DND-41 (cell line): ENCODE results near the gene PAK1.

ENCODE experiments used
- ATAC-seq: fragments of 200-7000 bp; cut with Tn5 transposase; 3 replicates; pipeline ENCODE4 v1.9.1; 2021; ENCODE audit warnings: low read depth; ENCODE audit not compliant: insufficient read depth
- DNase-seq: peaks from one replicate; pipeline ENCODE4 v3.0.0-alpha.2; 2020
- H2AFZ ChIP-seq: 2 replicates; pipeline ENCODE4 v1.6.0; 2012; ENCODE audit warnings: low read depth, low read length
- H3K27ac ChIP-seq: 2 replicates; pipeline ENCODE4 v1.5.1; 2012; ENCODE audit warnings: low read length, inconsistent platforms
- H3K27me3 ChIP-seq: fragments of 200-600 bp; sonication (generic); 2 replicates; pipeline ENCODE4 v1.6.0; 2012; ENCODE audit warnings: low read length, mild to moderate bottlenecking, inconsistent platforms; ENCODE audit not compliant: insufficient read depth, poor library complexity
- H3K36me3 ChIP-seq: 2 replicates; pipeline ENCODE4 v1.5.1; 2012; ENCODE audit warnings: low read length, inconsistent platforms; ENCODE audit not compliant: insufficient read depth
- H3K4me1 ChIP-seq: 2 replicates; pipeline ENCODE4 v1.5.1; 2012; ENCODE audit warnings: mild to moderate bottlenecking, low read length; ENCODE audit not compliant: insufficient read depth
- H3K4me2 ChIP-seq: 2 replicates; pipeline ENCODE4 v1.6.0; 2012; ENCODE audit warnings: mild to moderate bottlenecking, moderate library complexity, low read length, inconsistent platforms; ENCODE audit not compliant: insufficient read depth
- H3K4me3 ChIP-seq, 2 experiments: fragments of 200-600 bp in 1 of 2; shearing (Covaris generic) in 1 of 2; 2 replicates each; pipeline ENCODE4 v1.5.1; 2012 to 2016; ENCODE audit warnings: inconsistent platforms in 2 of 2, low read length in 2 of 2, mild to moderate bottlenecking in 2 of 2, low read depth in 1 of 2, moderate library complexity in 1 of 2
- H3K79me2 ChIP-seq: 2 replicates; pipeline ENCODE4 v1.6.0; 2012; ENCODE audit warnings: low read length, inconsistent platforms; ENCODE audit not compliant: insufficient read depth
- H3K9ac ChIP-seq: 2 replicates; pipeline ENCODE4 v1.6.0; 2012; ENCODE audit warnings: low read depth, mild to moderate bottlenecking, inconsistent platforms, low read length, moderate library complexity
- H3K9me3 ChIP-seq: 2 replicates; pipeline ENCODE4 v1.5.1; 2012; ENCODE audit warnings: low read length, moderate library complexity, mild to moderate bottlenecking, inconsistent platforms; ENCODE audit not compliant: insufficient read depth, severe bottlenecking
- H4K20me1 ChIP-seq: 2 replicates; pipeline ENCODE4 v1.6.0; 2012; ENCODE audit warnings: low read length; ENCODE audit not compliant: insufficient read depth
- CTCF ChIP-seq: IDR thresholded peaks from 2 replicates; pipeline ENCODE4 v1.5.1; 2012; ENCODE audit warnings: borderline replicate concordance, low read length, moderate library complexity, mild to moderate bottlenecking; ENCODE audit not compliant: poor library complexity, severe bottlenecking; ENCODE audit errors: extremely low read depth
- EZH2 ChIP-seq: IDR thresholded peaks from 3 replicates; pipeline ENCODE4 v1.6.1; 2012; ENCODE audit warnings: borderline replicate concordance, low read depth, mild to moderate bottlenecking, moderate library complexity, low read length, inconsistent platforms; ENCODE audit not compliant: severe bottlenecking

PAK1 gene

DNA sequence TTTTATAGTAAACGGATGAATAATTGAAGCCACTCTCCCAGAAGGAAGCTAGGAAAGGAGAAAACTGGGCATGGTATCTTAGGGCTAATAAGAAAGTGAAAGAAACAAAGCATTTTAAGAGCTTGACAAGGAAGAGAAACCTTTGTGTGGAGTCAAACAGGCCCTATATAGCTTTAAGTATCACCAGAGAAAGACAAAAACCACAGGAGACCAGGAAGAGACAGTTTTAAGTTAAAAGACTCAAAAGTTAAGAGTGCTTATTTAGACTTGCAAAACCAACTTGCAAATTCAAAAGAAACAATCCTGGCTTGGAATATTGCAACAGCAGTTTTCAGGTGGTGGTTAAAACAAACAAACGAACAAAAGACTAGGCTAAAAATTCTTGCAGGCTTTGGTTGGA, 3.4 kb downstream of the PAK1 start:
- Histone ChIP-seq H3K4me2 (peak overlapping the region; percentile 43), H4K20me1 (no peaks in the 10 kb centered on the region), H2AFZ (peak overlapping the region; percentile 45), H3K27me3 (peaks cover 3% of the 10 kb centered on the region), H3K9me3 (no peaks in the 10 kb centered on the region), H3K9ac (peak overlapping the region; percentile 21), H3K4me1 (peaks cover 40% of the 10 kb centered on the region), H3K36me3 (no peaks in the 10 kb centered on the region), H3K4me3 (no peak overlapping the region), H3K79me2 (no peaks in the 10 kb centered on the region), H3K27ac (peak overlapping the region; percentile 47)
- DNase-seq (no peak), ATAC-seq (peak; percentile 39)
- TF ChIP-seq CTCF (no peak), EZH2 (no peak)

- Histone ChIP-seq H3K4me1 (peaks cover 29% of the 10 kb centered on the region), H4K20me1 (no peaks in the 10 kb centered on the region), H3K9me3 (no peaks in the 10 kb centered on the region), H3K79me2 (no peaks in the 10 kb centered on the region), H3K4me3 (no peak overlapping the region), H3K27me3 (no peaks in the 10 kb centered on the region), H2AFZ (no peak overlapping the region), H3K4me2 (no peak overlapping the region), H3K9ac (no peak overlapping the region), H3K27ac (no peak overlapping the region), H3K36me3 (no peaks in the 10 kb centered on the region)
- no peak for DNase-seq
- ATAC-seq: no peak
- TF ChIP-seq CTCF (no peak), EZH2 (no peak)
Observed at GRCh38 chr11:77468527-77468926, 5.4 kb downstream of the PAK1 start.

DNA sequence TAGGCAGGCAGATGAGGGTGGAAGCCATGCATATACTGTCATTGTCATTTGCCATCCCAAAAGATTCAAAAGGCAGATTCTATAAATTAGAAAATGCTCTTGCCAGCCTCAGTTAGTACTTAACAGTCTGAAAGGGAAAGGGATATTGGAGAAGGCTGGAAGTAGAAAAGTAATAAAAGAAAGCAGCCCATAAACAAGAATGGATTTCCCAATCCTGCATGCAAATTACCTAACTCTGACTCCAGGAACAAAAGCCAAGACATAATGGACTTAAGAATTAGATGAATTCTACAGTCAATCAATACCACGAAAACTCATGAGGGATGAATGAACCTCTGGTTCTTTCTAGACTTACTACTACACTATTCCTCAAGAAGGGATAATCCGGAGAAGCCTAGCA, 5.9 kb downstream of the PAK1 start:
- Histone ChIP-seq H3K36me3 (no peaks in the 10 kb centered on the region), H4K20me1 (no peaks in the 10 kb centered on the region), H2AFZ (no peak overlapping the region), H3K9ac (no peak overlapping the region), H3K4me1 (peaks cover 26% of the 10 kb centered on the region), H3K79me2 (no peaks in the 10 kb centered on the region), H3K4me2 (no peak overlapping the region), H3K27ac (no peak overlapping the region), H3K27me3 (no peaks in the 10 kb centered on the region), H3K9me3 (no peaks in the 10 kb centered on the region), H3K4me3 (no peak overlapping the region)
- DNase-seq (no peak), ATAC-seq (no peak)
- TF ChIP-seq EZH2: no peak
- TF ChIP-seq CTCF: no peak

GRCh38 chr11:77467233-77467632, 6.7 kb downstream of the PAK1 start:
- no peaks in the 10 kb centered on the region for H3K79me2 ChIP-seq
- H3K4me1 ChIP-seq: peaks cover 23% of the 10 kb centered on the region
- H3K4me2 ChIP-seq: no peak overlapping the region

More at GRCh38 chr11:77467233-77467632, 6.7 kb downstream of the PAK1 start:
- DNase-seq: no peak
- Histone ChIP-seq H3K9me3 (no peaks in the 10 kb centered on the region), H2AFZ (no peak overlapping the region), H3K27me3 (no peaks in the 10 kb centered on the region), H3K4me3 (no peak overlapping the region), H3K36me3 (no peaks in the 10 kb centered on the region), H4K20me1 (no peaks in the 10 kb centered on the region), H3K9ac (no peak overlapping the region), H3K27ac (no peak overlapping the region)
- no peak for ATAC-seq
- no peak for TF ChIP-seq EZH2
- no peak for TF ChIP-seq CTCF
